ENCODE data around the gene ART3.

ART3 gene

GRCh38 chr4:76088719-76089118, 14.2 kb downstream of the ART3 start:
- Histone ChIP-seq H3K4me1 (ENCODE audit: control insufficient read depth, insufficient read depth, low read length) (no peaks in the 10 kb centered on the region), H3K27ac (ENCODE audit: extremely low read depth, low read depth, low read length) (no peak overlapping the region), H3K4me3 (ENCODE audit: low read depth, low read length) (no peak overlapping the region), H3K36me3 (ENCODE audit: control insufficient read depth in 2 of 2, insufficient read depth in 1 of 2, low read length in 2 of 2) (no peaks in the 10 kb centered on the region), H3K9me3 (ENCODE audit: control insufficient read depth, insufficient read depth, low read depth, low read length) (no peaks in the 10 kb centered on the region)
- no peak for TF ChIP-seq ZNF692 (tag by site-specific recombination; IDR thresholded peaks at IDR 0.05)
- TF ChIP-seq ZNF223 (tag by site-specific recombination; IDR thresholded peaks at IDR 0.05): no peak
- TF ChIP-seq WT1 (tag by site-specific recombination; IDR thresholded peaks at IDR 0.05): no peak
- TF ChIP-seq ZNF362 (tag by site-specific recombination; IDR thresholded peaks at IDR 0.05): no peak
- TF ChIP-seq ATF2 (tag by site-specific recombination; IDR thresholded peaks at IDR 0.05; ENCODE audit: low read depth): peak; percentile 40; the same call in 1 of the 2 replicates
- TF ChIP-seq ZNF239 (tag by site-specific recombination; IDR thresholded peaks at IDR 0.05): no peak
- POLR2A ChIA-PET: no interaction called here
- CTCF ChIA-PET: no interaction called here

- no peaks in the 10 kb centered on the region for H3K9me3 ChIP-seq (ENCODE audit: control insufficient read depth, insufficient read depth, low read depth, low read length)
- H3K36me3 ChIP-seq (ENCODE audit: control insufficient read depth in 2 of 2, insufficient read depth in 1 of 2, low read length in 2 of 2): no peaks in the 10 kb centered on the region
- H3K4me1 ChIP-seq (ENCODE audit: control insufficient read depth, insufficient read depth, low read length): no peaks in the 10 kb centered on the region
- ChIA-PET POLR2A (no interaction called here), CTCF (interaction anchor here (0.6 kb wide), 1 partner anchor 100 kb away, joined by 4 read pairs; the partner anchor contains the start of gene SDAD1)
- no peak overlapping the region for H3K4me3 ChIP-seq (ENCODE audit: low read depth, low read length)
- H3K27ac ChIP-seq (ENCODE audit: extremely low read depth, low read depth, low read length): no peak overlapping the region
- no peak for TF ChIP-seq ZBTB44 (tag by site-specific recombination; IDR thresholded peaks at IDR 0.05)
- TF ChIP-seq SETDB1 (IDR thresholded peaks at IDR 0.05; ENCODE audit: insufficient read length, low read length): peak; percentile 9
- TF ChIP-seq TRIM28 (IDR thresholded peaks at IDR 0.05; ENCODE audit: borderline replicate concordance, low read length): peak; percentile 39; the same call in 1 of the 2 replicates
Observed at GRCh38 chr4:76090241-76090691, 15.8 kb downstream of the ART3 start.

GRCh38 chr4:76091052-76091451, 16.5 kb downstream of the ART3 start:
- ChIA-PET POLR2A (no interaction called here), CTCF (no interaction called here)
- peak; percentile 13; the same call in 1 of the 2 replicates for TF ChIP-seq SCRT2 (tag by site-specific recombination; IDR thresholded peaks at IDR 0.05)
- no peak for TF ChIP-seq ZFP3 (tag by site-specific recombination; IDR thresholded peaks at IDR 0.05; ENCODE audit: low read depth)
- no peak for TF ChIP-seq ZNF510 (tag by site-specific recombination; IDR thresholded peaks at IDR 0.05; ENCODE audit: insufficient replicate concordance)

GRCh38 chr4:76095568-76095967, 21.1 kb downstream of the ART3 start:
- Histone ChIP-seq H3K4me1 (ENCODE audit: control insufficient read depth, insufficient read depth, low read length) (no peaks in the 10 kb centered on the region), H3K27ac (ENCODE audit: extremely low read depth, low read depth, low read length) (no peak overlapping the region), H3K9me3 (ENCODE audit: control insufficient read depth, insufficient read depth, low read depth, low read length) (no peaks in the 10 kb centered on the region), H3K4me3 (ENCODE audit: low read depth, low read length) (no peak overlapping the region), H3K36me3 (ENCODE audit: control insufficient read depth in 2 of 2, insufficient read depth in 1 of 2, low read length in 2 of 2) (no peaks in the 10 kb centered on the region)
- ChIA-PET POLR2A (no interaction called here), CTCF (interaction anchor here (1.2 kb wide), 1 partner anchor 200 kb away, joined by 3 read pairs; no protein-coding TSS in a partner anchor)
- no peak for TF ChIP-seq ZNF701 (tag by site-specific recombination; IDR thresholded peaks at IDR 0.05)
- TF ChIP-seq ZNF654 (tag by site-specific recombination; IDR thresholded peaks at IDR 0.05; ENCODE audit: low read depth): no peak
- TF ChIP-seq ZNF324 (tag by site-specific recombination; IDR thresholded peaks at IDR 0.05): no peak
- no peak for TF ChIP-seq REPIN1 (tag by site-specific recombination; IDR thresholded peaks at IDR 0.05; ENCODE audit: low read depth)
- no peak for TF ChIP-seq ZNF184 (tag by site-specific recombination; IDR thresholded peaks at IDR 0.05)
- no peak for TF ChIP-seq KLF8 (tag by site-specific recombination; IDR thresholded peaks at IDR 0.05)
- no peak for TF ChIP-seq IKZF3 (tag by site-specific recombination; IDR thresholded peaks at IDR 0.05)
- no peak for TF ChIP-seq ZNF623 (tag by site-specific recombination; IDR thresholded peaks at IDR 0.05)
- no peak for TF ChIP-seq ZNF692 (tag by site-specific recombination; IDR thresholded peaks at IDR 0.05)
- no peak for TF ChIP-seq ZBTB1 (tag by site-specific recombination; IDR thresholded peaks at IDR 0.05)
- TF ChIP-seq OVOL3 (tag by site-specific recombination; IDR thresholded peaks at IDR 0.05): no peak

More at GRCh38 chr4:76091052-76091451, 16.5 kb downstream of the ART3 start:
- Histone ChIP-seq H3K9me3 (ENCODE audit: control insufficient read depth, insufficient read depth, low read depth, low read length) (no peaks in the 10 kb centered on the region), H3K27ac (ENCODE audit: extremely low read depth, low read depth, low read length) (no peak overlapping the region), H3K4me1 (ENCODE audit: control insufficient read depth, insufficient read depth, low read length) (no peaks in the 10 kb centered on the region), H3K4me3 (ENCODE audit: low read depth, low read length) (no peak overlapping the region), H3K36me3 (ENCODE audit: control insufficient read depth in 2 of 2, insufficient read depth in 1 of 2, low read length in 2 of 2) (no peaks in the 10 kb centered on the region)
